Smooth muscle cell (in vitro differentiated cells): Measurements from ENCODE around the gene HOXB7. TPM values are rescaled to one million over a fixed set of nuclear protein-coding genes. Genes with fewer than 3 reads are reported as not detected.

Experiments
- DNase-seq: peaks from one replicate; lab custom pipeline; 2025; ENCODE audit not compliant: unreplicated experiment; lab: John Stamatoyannopoulos, UW
- H2AFZ ChIP-seq: fragments of 200-600 bp; sonication (generic); 2 replicates; pipeline ENCODE4 v1.6.0; 2016; ENCODE audit warnings: antibody characterized with exemption, low read depth, mild to moderate bottlenecking
- H3F3A ChIP-seq: fragments of 200-600 bp; sonication (generic); 2 replicates; pipeline ENCODE4 v1.6.0; 2017; ENCODE audit warnings: antibody characterized with exemption, low read depth
- H3K27ac ChIP-seq: fragments of 200-600 bp; sonication (generic); 2 replicates; pipeline ENCODE4 v1.5.1; 2016; ENCODE audit warnings: low read depth, mild to moderate bottlenecking
- H3K27me3 ChIP-seq: fragments of 200-600 bp; sonication (generic); 2 replicates; pipeline ENCODE4 v1.6.1; 2016; ENCODE audit warnings: low read depth, mild to moderate bottlenecking
- H3K36me3 ChIP-seq: fragments of 200-600 bp; sonication (generic); 2 replicates; pipeline ENCODE4 v1.5.1; 2016; ENCODE audit warnings: low read depth
- H3K4me1 ChIP-seq: fragments of 200-600 bp; sonication (generic); 2 replicates; pipeline ENCODE4 v1.5.1; 2016; ENCODE audit warnings: low read depth
- H3K4me2 ChIP-seq: fragments of 200-600 bp; sonication (generic); 2 replicates; pipeline ENCODE4 v1.6.0; 2016; ENCODE audit warnings: mild to moderate bottlenecking
- H3K4me3 ChIP-seq: fragments of 200-600 bp; sonication (generic); 2 replicates; pipeline ENCODE4 v1.5.1; 2016; ENCODE audit warnings: mild to moderate bottlenecking
- H3K79me2 ChIP-seq: fragments of 200-600 bp; sonication (generic); 2 replicates; pipeline ENCODE4 v1.6.0; 2016; ENCODE audit warnings: low read depth, mild to moderate bottlenecking
- H3K9ac ChIP-seq: fragments of 200-600 bp; sonication (generic); 2 replicates; pipeline ENCODE4 v1.6.0; 2016; ENCODE audit warnings: low read depth
- H3K9me3 ChIP-seq: fragments of 200-600 bp; sonication (generic); replicated peaks from 2 replicates; pipeline ENCODE4 v1.5.1; 2016; ENCODE audit warnings: low read depth
- H4K20me1 ChIP-seq: fragments of 200-600 bp; sonication (generic); 2 replicates; pipeline ENCODE4 v1.6.0; 2016; ENCODE audit warnings: low read depth
- CTCF ChIP-seq: fragments of 200-600 bp; sonication (generic); IDR thresholded peaks from 2 replicates; pipeline ENCODE4 v1.5.1; 2017; ENCODE audit warnings: borderline replicate concordance, mild to moderate bottlenecking, antibody characterized with exemption; ENCODE audit not compliant: insufficient read depth, poor library complexity, severe bottlenecking
- WGBS: methylation state at CpG from one replicate; pipeline ENCODE4 v1.1.7; 2016; ENCODE audit warnings: low lambda C conversion rate; 5-methylcytosine and 5-hydroxymethylcytosine counted together
- polyA plus RNA-seq: library from polyadenylated mRNA; unstranded; fragments of >200 nt; fragmentation: Nextera tagmentation; extraction: Ambion mirVana; gene quantifications from 2 replicates; pipeline ENCODE4 v1.2.1, GENCODE V29; 2016
- total RNA-seq: library from RNA; depleted of rRNA; stranded (reverse); fragments of >200 nt; gene quantifications from 2 replicates; pipeline ENCODE4 v1.2.3, GENCODE V29; 2014

The HOXB7 gene
- total and polyA plus RNA-seq, 2 experiments from 2014 or later = 16.1 to 29.7 TPM

GRCh38 chr17:48604770-48605329 lies 6.0 kb downstream of the HOXB7 start, which contains the start of gene HOXB6:
TSS of gene HOXB6 (minus strand) at chr17:48604986. CDS start at chr17:48598150, 6,836 bp downstream.
- Histone ChIP-seq H3K27ac (peak within 1 kb of the TSS; percentile 54), H3K36me3 (no peaks in the 10 kb centered on the region), H3K4me2 (peak within 1 kb of the TSS; percentile 98), H3K9me3 (no peaks in the 10 kb centered on the region), H3K4me3 (peak within 1 kb of the TSS; percentile 66), H4K20me1 (peaks cover 38% of the 10 kb centered on the region), H2AFZ (peak within 1 kb of the TSS; percentile 70), H3K79me2 (peaks cover 77% of the 10 kb centered on the region), H3K4me1 (peaks cover 4% of the 10 kb centered on the region), H3K27me3 (peaks cover 7% of the 10 kb centered on the region), H3K9ac (peak within 1 kb of the TSS; percentile 65), H3F3A (peaks cover 21% of the 10 kb centered on the region)
- 15% methylated on average over 14 of the region's 16 CpGs for WGBS
- DNase-seq = no peak
- no peak for TF ChIP-seq CTCF

- peak; percentile 3 for TF ChIP-seq CTCF
- H2AFZ ChIP-seq = peak overlapping the region; percentile 70
- peaks cover 44% of the 10 kb centered on the region for H4K20me1 ChIP-seq
- H3K4me2 ChIP-seq = peak overlapping the region; percentile 98
- H3K79me2 ChIP-seq = peaks cover 77% of the 10 kb centered on the region
- peaks cover 16% of the 10 kb centered on the region for H3F3A ChIP-seq
- H3K4me1 ChIP-seq = peaks cover 8% of the 10 kb centered on the region
- H3K9ac ChIP-seq = peak overlapping the region; percentile 65
- peak overlapping the region; percentile 54 for H3K27ac ChIP-seq
- DNase-seq = peak; percentile 26
- H3K9me3 ChIP-seq = no peaks in the 10 kb centered on the region
- WGBS = 3% methylated on average over 21 of the region's 21 CpGs
- H3K4me3 ChIP-seq = peak overlapping the region; percentile 66
- H3K27me3 ChIP-seq = peaks cover 7% of the 10 kb centered on the region
- H3K36me3 ChIP-seq = no peaks in the 10 kb centered on the region
Measured at GRCh38 chr17:48603959-48604769, 6.7 kb downstream of the HOXB7 start.

- Histone ChIP-seq H3K27me3 (peaks cover 7% of the 10 kb centered on the region), H3F3A (peaks cover 20% of the 10 kb centered on the region), H3K36me3 (no peaks in the 10 kb centered on the region), H3K4me2 (peak overlapping the region; percentile 98), H3K27ac (peak overlapping the region; percentile 79), H3K79me2 (peaks cover 81% of the 10 kb centered on the region), H3K9me3 (no peaks in the 10 kb centered on the region), H2AFZ (no peak overlapping the region), H4K20me1 (peaks cover 68% of the 10 kb centered on the region), H3K4me3 (peak overlapping the region; percentile 66), H3K4me1 (peaks cover 9% of the 10 kb centered on the region), H3K9ac (peak overlapping the region; percentile 35)
- 5% methylated on average over 35 of the region's 35 CpGs for WGBS
- TF ChIP-seq CTCF = no peak
- no peak for DNase-seq
Measured at GRCh38 chr17:48601539-48602425, 9.0 kb downstream of the HOXB7 start.
